Loucy (cell line): ENCODE data around the gene TIAM1.

Experiments used
- H2AFZ ChIP-seq: fragments of 200-600 bp; sonication (generic); 2 replicates; pipeline ENCODE4 v1.6.0; 2016; ENCODE audit warnings: antibody characterized with exemption, mild to moderate bottlenecking, low read length, moderate library complexity
- H3F3A ChIP-seq: fragments of 200-600 bp; 2 replicates; pipeline ENCODE4 v1.6.0; 2016; ENCODE audit warnings: antibody characterized with exemption, low read depth, mild to moderate bottlenecking
- H3K27me3 ChIP-seq: fragments of 200-600 bp; sonication (generic); 2 replicates; pipeline ENCODE4 v1.6.1; 2014; ENCODE audit warnings: low read length, mild to moderate bottlenecking; ENCODE audit not compliant: insufficient read depth, poor library complexity, severe bottlenecking
- H3K36me3 ChIP-seq: fragments of 200-600 bp; sonication (generic); 2 replicates; pipeline ENCODE4 v1.6.1; 2016; ENCODE audit warnings: low read length; ENCODE audit not compliant: insufficient read depth
- H3K4me1 ChIP-seq: fragments of 200-600 bp; sonication (generic); 2 replicates; pipeline ENCODE4 v1.5.1; 2014; ENCODE audit warnings: low read length, mild to moderate bottlenecking; ENCODE audit not compliant: insufficient read depth, poor library complexity, severe bottlenecking
- H3K4me2 ChIP-seq: fragments of 200-600 bp; sonication (generic); 2 replicates; pipeline ENCODE4 v1.6.0; 2014; ENCODE audit warnings: antibody characterized with exemption, low read length, low read depth, mild to moderate bottlenecking; ENCODE audit not compliant: poor library complexity, severe bottlenecking
- H3K4me3 ChIP-seq: fragments of 200-600 bp; sonication (generic); 2 replicates; pipeline ENCODE4 v1.5.1; 2014; ENCODE audit warnings: low read length, mild to moderate bottlenecking, mixed read lengths; ENCODE audit not compliant: poor library complexity, severe bottlenecking
- H3K79me2 ChIP-seq: fragments of 200-600 bp; sonication (generic); 2 replicates; pipeline ENCODE4 v1.6.1; 2014; ENCODE audit warnings: low read length; ENCODE audit not compliant: insufficient read depth
- H3K9ac ChIP-seq: fragments of 200-600 bp; sonication (generic); 2 replicates; pipeline ENCODE4 v1.6.0; 2014; ENCODE audit warnings: mild to moderate bottlenecking, low read depth, low read length, moderate library complexity; ENCODE audit not compliant: poor library complexity, severe bottlenecking
- H3K9me2 ChIP-seq: fragments of 200-600 bp; sonication (generic); replicated peaks from 2 replicates; pipeline ENCODE4 v1.6.1; 2016; ENCODE audit warnings: low read depth, low read length, mixed read lengths
- H3K9me3 ChIP-seq: fragments of 200-600 bp; sonication (generic); 2 replicates; pipeline ENCODE4 v1.6.1; 2014; ENCODE audit warnings: mild to moderate bottlenecking, antibody characterized with exemption, low read length, low read depth; ENCODE audit not compliant: insufficient read depth
- H4K20me1 ChIP-seq: fragments of 200-600 bp; sonication (generic); 2 replicates; pipeline ENCODE4 v1.6.0; 2014; ENCODE audit warnings: antibody characterized with exemption, low read length, mild to moderate bottlenecking; ENCODE audit not compliant: insufficient read depth, poor library complexity, severe bottlenecking
- EZH2phosphoT487 ChIP-seq: fragments of 200-600 bp; IDR thresholded peaks from 2 replicates; pipeline ENCODE4 v1.6.1; 2018; ENCODE audit warnings: antibody characterized with exemption, mild to moderate bottlenecking, moderate library complexity, borderline replicate concordance
- TF ChIP-seq, protein P1 (sequence below): fragments of 200-600 bp; sonication (generic); conservative IDR thresholded peaks from 2 replicates; pipeline ENCODE4 v1.5.1; 2014; ENCODE audit warnings: mild to moderate bottlenecking, antibody characterized with exemption, low read length

TIAM1 gene

DNA sequence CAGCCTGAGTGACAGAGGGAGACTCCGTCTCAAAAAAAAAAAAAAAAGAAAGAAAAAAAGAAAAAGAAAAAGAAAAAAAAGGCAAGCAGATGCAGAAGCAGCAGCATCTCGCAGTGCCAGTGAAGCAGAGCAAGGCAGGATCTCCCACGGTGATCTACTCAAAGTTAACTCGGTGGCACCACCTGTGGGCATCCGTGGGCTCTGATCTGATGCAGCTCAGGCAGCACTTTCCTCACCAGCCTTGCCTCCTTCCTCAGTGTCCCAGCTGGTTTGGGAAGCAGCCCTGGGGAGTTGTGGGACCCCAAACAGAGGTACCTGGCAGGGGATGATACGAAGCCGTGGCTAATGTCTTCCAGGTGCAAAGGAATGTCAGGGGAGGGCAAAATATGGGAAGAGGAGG, 201.5 kb downstream of the TIAM1 start:
- H3F3A ChIP-seq, result no peaks in the 10 kb centered on the region; the same call in 1 of the 2 replicates
- H4K20me1 ChIP-seq, result no peaks in the 10 kb centered on the region
- H2AFZ ChIP-seq, result no peak overlapping the region
- H3K27me3 ChIP-seq, result no peaks in the 10 kb centered on the region
- peaks cover 18% of the 10 kb centered on the region for H3K4me1 ChIP-seq
- H3K4me2 ChIP-seq, result no peak overlapping the region
- H3K9ac ChIP-seq, result no peak overlapping the region
- H3K79me2 ChIP-seq, result no peaks in the 10 kb centered on the region
- no peaks in the 10 kb centered on the region for H3K9me2 ChIP-seq
- TF ChIP-seq EZH2phosphoT487, result no peak
- TF ChIP-seq, protein P1, sequence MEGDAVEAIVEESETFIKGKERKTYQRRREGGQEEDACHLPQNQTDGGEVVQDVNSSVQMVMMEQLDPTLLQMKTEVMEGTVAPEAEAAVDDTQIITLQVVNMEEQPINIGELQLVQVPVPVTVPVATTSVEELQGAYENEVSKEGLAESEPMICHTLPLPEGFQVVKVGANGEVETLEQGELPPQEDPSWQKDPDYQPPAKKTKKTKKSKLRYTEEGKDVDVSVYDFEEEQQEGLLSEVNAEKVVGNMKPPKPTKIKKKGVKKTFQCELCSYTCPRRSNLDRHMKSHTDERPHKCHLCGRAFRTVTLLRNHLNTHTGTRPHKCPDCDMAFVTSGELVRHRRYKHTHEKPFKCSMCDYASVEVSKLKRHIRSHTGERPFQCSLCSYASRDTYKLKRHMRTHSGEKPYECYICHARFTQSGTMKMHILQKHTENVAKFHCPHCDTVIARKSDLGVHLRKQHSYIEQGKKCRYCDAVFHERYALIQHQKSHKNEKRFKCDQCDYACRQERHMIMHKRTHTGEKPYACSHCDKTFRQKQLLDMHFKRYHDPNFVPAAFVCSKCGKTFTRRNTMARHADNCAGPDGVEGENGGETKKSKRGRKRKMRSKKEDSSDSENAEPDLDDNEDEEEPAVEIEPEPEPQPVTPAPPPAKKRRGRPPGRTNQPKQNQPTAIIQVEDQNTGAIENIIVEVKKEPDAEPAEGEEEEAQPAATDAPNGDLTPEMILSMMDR, result peak; percentile 59
- H3K36me3 ChIP-seq, result no peaks in the 10 kb centered on the region
- no peaks in the 10 kb centered on the region for H3K9me3 ChIP-seq
- no peak overlapping the region for H3K4me3 ChIP-seq

DNA sequence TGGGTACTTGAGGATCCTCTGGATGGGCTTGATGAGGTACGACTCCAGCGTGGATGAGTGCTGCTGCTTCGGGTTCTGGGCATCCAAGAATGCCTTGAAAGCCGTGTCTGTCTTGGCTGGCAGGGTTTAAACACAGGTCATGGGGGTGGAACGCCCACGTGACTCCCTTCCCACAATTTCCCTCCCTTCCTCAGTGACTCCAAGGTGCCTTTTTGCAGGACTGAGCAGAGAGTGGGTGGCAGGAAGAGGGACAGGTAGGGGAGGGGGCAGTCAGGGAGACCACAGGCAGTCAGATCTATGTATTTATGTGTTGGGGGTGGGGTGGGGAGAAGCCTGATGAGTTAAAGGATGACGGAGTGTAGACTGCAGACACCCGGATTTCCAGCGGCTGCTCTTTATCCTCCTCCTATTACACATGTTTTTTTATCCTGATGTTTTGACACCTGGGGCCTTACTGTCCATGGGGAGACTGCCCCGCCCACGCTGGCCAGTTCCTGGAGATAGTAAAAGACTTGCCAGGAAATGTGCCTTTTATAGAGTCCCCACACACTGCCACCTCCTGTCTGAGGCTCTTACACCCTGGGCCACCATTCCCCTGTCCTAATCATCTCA, 202.6 kb downstream of the TIAM1 start:
- no peaks in the 10 kb centered on the region for H4K20me1 ChIP-seq

DNA sequence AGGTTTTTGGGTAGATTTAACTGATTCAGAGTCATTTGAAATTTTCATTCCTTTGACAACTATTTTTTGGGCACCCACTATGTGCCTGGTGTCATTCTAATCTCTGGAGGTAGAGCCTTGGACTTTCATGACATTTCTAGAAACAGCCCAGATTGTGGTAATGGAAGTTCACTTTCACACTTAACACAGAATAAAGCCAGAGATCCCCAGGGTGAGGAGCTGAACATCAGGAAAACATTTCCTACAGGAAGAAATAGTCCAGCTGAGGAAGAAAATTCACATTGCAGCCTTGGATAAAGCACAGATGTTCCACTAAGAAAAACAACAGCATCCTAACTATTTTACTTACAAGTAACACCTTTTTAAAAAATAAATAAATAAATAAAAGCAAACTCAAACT, 203.4 kb downstream of the TIAM1 start:
- Histone ChIP-seq H3K9me2 (no peaks in the 10 kb centered on the region), H3K4me1 (peaks cover 10% of the 10 kb centered on the region), H3F3A (no peaks in the 10 kb centered on the region), H3K27me3 (no peaks in the 10 kb centered on the region), H3K36me3 (no peaks in the 10 kb centered on the region), H3K9me3 (no peaks in the 10 kb centered on the region), H3K4me2 (no peak overlapping the region), H4K20me1 (no peaks in the 10 kb centered on the region), H3K79me2 (no peaks in the 10 kb centered on the region), H2AFZ (no peak overlapping the region), H3K4me3 (no peak overlapping the region), H3K9ac (no peak overlapping the region)
- no peak for TF ChIP-seq EZH2phosphoT487
- TF ChIP-seq, protein P1, result no peak

More for the DNA sequence above, 202.6 kb downstream of the TIAM1 start:
- Histone ChIP-seq H3F3A (no peaks in the 10 kb centered on the region), H3K4me1 (peaks cover 10% of the 10 kb centered on the region), H2AFZ (no peak overlapping the region), H3K4me2 (no peak overlapping the region), H3K79me2 (no peaks in the 10 kb centered on the region), H3K27me3 (no peaks in the 10 kb centered on the region), H3K9ac (peak overlapping the region; percentile 24), H3K36me3 (no peaks in the 10 kb centered on the region), H3K4me3 (no peak overlapping the region), H3K9me2 (no peaks in the 10 kb centered on the region), H3K9me3 (no peaks in the 10 kb centered on the region)
- no peak for TF ChIP-seq EZH2phosphoT487
- TF ChIP-seq, protein P1, result no peak
